ENCODE data around the gene TIPRL.
"Not testable (repeated sequence)": the region's sequence is repeated elsewhere in the genome, so short reads cannot be mapped to it uniquely, and the experiment has no call there.

Gene TIPRL

DNA sequence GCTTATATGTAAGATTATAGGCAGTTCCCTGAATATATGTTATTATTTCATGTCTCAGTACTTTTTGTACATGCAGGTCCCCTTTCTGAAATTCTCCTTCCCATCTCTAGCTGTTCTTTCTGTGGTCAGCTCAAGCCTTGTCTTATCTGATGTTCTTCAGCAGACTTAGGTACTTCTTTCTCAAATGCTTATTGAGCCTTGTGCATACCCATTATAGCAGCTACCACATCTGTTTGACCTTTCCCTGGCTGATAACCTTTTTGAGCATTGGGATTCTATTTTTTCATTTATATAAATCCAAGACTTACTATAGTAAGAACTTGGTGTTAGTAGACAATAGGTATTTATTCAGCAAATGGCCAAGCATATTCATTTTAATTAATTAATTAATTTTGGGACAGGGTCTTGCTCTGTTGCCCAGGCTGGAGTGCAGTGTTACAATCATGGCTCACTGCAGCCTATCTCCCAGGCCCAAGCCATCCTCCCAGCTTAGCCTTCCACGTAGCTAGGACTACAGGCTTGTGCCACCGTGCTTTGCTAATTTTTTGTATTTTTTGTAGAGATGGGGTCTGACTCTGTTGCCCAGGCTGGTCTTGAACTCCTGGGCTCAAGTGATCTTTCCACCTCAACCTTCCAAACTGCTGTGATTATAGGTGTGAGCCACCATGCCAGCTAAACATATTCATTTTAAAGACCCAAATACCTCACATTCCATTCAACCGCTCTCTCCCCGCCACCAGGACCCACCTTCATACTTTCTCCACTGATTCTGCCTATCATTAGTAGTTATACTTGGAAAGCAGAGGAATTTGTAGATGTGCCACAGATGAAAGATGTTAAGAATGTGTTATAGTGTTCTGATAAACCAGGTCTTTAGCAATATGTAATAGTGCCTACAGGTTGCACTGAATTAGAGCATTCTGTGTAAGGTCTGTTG, 16.7 kb downstream of the TIPRL start:
- no peak for TF ChIP-seq FOXK2 (IDR thresholded peaks at IDR 0.05)
- TF ChIP-seq NFRKB (IDR thresholded peaks at IDR 0.05) = no peak
- no peak for TF ChIP-seq BHLHE40 (IDR thresholded peaks at IDR 0.05; ENCODE audit: borderline replicate concordance)
- TF ChIP-seq FOXM1 (IDR thresholded peaks at IDR 0.05; ENCODE audit: borderline replicate concordance) = no peak
- TF ChIP-seq CTBP1 (IDR thresholded peaks at IDR 0.05; ENCODE audit: borderline replicate concordance) = no peak
- no peak for TF ChIP-seq L3MBTL2 (conservative IDR thresholded peaks at IDR 0.05)
- ChIA-PET POLR2A (no interaction called here), CTCF (interaction anchor here (0.7 kb wide), 1 partner anchor 830 kb away, joined by 3 read pairs; no protein-coding TSS in a partner anchor)
- DNase-seq (ENCODE audit: extremely low spot score) = no peak

DNA sequence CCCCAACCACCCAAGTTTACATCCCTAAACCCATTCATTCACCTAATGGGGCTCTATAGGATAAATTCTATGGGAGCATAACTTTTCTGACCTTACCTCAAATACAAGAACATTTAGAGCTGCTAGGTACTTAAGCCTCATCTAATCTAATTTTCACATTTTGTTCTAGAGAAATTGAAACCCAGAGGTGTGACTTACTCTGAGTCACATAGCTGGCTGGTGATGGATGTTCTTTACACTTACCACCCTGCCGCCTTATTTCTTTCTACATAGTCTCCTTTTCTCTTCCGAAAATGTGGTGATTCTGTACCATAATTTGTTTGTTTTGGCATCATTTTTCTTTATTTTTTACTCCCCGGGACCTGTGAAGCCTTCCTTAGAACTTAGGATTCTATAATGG, 20.3 kb downstream of the TIPRL start:
- TF ChIP-seq FOXK2 (IDR thresholded peaks at IDR 0.05) = no peak
- TF ChIP-seq FOXA1 (IDR thresholded peaks at IDR 0.05) = no peak
- no peak for TF ChIP-seq ARNT (IDR thresholded peaks at IDR 0.05)
- TF ChIP-seq FOXM1 (IDR thresholded peaks at IDR 0.05; ENCODE audit: borderline replicate concordance) = no peak
- no peak for TF ChIP-seq CTBP1 (IDR thresholded peaks at IDR 0.05; ENCODE audit: borderline replicate concordance)
- TF ChIP-seq TARDBP (IDR thresholded peaks at IDR 0.05) = no peak
- ChIA-PET POLR2A (no interaction called here), CTCF (no interaction called here)
- DNase-seq (ENCODE audit: extremely low spot score) = no peak

DNA sequence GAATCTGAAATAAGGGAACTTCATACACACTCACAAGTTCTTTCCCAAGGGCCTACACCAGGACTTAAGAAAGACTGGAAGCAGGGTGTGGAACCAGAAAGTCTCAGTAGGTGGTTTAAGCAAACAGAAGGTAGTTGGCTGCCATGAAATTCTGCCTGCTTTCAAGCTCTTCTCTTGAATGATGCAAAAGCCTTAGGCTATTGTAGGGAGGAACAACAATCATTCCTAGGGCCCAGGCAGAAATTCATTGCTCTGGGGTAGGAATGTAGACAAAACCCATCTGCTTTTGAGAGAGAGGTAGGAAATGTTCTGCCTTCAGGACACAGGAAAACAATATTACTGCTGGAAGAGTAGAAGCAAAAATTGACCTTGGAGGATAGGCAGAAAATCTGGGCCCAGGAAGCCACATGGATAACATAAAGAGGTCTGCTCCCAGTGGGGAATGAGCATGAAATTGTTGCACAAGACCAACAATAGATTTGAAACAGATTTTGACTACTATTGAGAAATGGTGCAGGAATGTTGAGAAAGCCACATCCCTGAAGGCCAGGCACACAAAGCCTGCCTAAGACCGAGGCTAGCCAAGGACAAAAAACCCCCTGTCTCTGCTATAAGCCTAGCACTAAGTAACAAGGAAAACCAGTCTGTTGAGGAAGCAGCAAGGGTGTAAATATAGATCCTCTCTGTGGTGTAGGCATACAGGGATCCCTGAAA, 24.3 kb downstream of the TIPRL start:
- CTCF ChIA-PET = no interaction called here

DNA sequence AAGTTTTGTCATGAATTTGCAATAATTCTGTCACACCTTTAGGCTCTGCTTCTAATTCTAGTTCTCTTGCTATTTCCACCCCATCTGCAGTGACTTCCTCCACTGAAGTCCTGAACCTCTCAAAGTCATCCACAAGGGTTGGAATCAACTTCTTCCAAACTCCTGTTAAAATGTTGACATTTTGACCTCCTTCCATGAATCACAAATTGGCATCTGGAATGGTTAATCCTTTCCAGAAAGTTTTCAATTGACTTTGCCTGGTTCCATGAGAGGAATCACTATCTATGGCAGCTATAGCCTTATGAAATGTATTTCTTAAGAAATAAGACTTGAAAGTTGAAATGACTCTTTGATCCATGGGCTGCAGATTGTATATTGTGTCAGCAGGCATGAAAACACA, 27.3 kb downstream of the TIPRL start:
- TF ChIP-seq SP1 (IDR thresholded peaks at IDR 0.05) (no peak), TARDBP (IDR thresholded peaks at IDR 0.05) (no peak), ZNF384 (IDR thresholded peaks at IDR 0.05) (no peak), SUZ12 (IDR thresholded peaks at IDR 0.05) (no peak), FOXA1 (IDR thresholded peaks at IDR 0.05) (no peak), CTBP1 (IDR thresholded peaks at IDR 0.05; ENCODE audit: borderline replicate concordance) (no peak), BHLHE40 (IDR thresholded peaks at IDR 0.05; ENCODE audit: borderline replicate concordance) (no peak), ELF4 (IDR thresholded peaks at IDR 0.05) (no peak), HDGF (IDR thresholded peaks at IDR 0.05; ENCODE audit: borderline replicate concordance) (no peak), ARNT (IDR thresholded peaks at IDR 0.05) (no peak), L3MBTL2 (conservative IDR thresholded peaks at IDR 0.05) (no peak), FOXK2 (IDR thresholded peaks at IDR 0.05) (no peak), NFRKB (IDR thresholded peaks at IDR 0.05) (no peak), LEF1 (IDR thresholded peaks at IDR 0.05; ENCODE audit: borderline replicate concordance) (no peak), FOXM1 (IDR thresholded peaks at IDR 0.05; ENCODE audit: borderline replicate concordance) (no peak)
- TF ChIP-seq, protein P1, sequence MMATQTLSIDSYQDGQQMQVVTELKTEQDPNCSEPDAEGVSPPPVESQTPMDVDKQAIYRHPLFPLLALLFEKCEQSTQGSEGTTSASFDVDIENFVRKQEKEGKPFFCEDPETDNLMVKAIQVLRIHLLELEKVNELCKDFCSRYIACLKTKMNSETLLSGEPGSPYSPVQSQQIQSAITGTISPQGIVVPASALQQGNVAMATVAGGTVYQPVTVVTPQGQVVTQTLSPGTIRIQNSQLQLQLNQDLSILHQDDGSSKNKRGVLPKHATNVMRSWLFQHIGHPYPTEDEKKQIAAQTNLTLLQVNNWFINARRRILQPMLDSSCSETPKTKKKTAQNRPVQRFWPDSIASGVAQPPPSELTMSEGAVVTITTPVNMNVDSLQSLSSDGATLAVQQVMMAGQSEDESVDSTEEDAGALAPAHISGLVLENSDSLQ (IDR thresholded peaks at IDR 0.05) = no peak
- CTCF ChIA-PET = no interaction called here
- POLR2A ChIA-PET = no interaction called here
- no peak for DNase-seq (ENCODE audit: extremely low spot score)

More for the DNA sequence above, 24.3 kb downstream of the TIPRL start:
- no peak for DNase-seq (ENCODE audit: extremely low spot score)
- POLR2A ChIA-PET = no interaction called here
- no peak for TF ChIP-seq SP1 (IDR thresholded peaks at IDR 0.05)
- TF ChIP-seq BHLHE40 (IDR thresholded peaks at IDR 0.05; ENCODE audit: borderline replicate concordance) = no peak
- TF ChIP-seq NFRKB (IDR thresholded peaks at IDR 0.05) = no peak
- TF ChIP-seq FOXM1 (IDR thresholded peaks at IDR 0.05; ENCODE audit: borderline replicate concordance) = no peak
- no peak for TF ChIP-seq ARNT (IDR thresholded peaks at IDR 0.05)

DNA sequence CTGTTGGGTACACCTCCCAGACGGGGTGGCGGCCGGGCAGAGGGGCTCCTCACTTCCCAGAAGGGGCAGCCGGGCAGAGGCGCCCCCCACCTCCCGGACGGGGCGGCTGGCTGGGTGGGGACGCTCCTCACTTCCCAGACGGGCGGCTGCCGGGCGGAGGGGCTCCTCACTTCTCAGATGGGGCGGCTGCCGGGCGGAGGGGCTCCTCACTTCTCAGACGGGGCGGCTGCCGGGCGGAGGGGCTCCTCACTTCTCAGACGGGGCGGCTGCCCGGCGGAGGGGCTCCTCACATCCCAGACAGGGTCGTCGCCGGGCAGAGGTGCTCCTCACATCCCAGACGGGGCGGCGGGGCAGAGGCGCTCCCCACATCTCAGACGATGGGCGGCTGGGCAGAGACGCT, 28.9 kb downstream of the TIPRL start:
- DNase-seq (ENCODE audit: extremely low spot score); CTCF ChIA-PET; POLR2A ChIA-PET: not testable (repeated sequence)

DNA sequence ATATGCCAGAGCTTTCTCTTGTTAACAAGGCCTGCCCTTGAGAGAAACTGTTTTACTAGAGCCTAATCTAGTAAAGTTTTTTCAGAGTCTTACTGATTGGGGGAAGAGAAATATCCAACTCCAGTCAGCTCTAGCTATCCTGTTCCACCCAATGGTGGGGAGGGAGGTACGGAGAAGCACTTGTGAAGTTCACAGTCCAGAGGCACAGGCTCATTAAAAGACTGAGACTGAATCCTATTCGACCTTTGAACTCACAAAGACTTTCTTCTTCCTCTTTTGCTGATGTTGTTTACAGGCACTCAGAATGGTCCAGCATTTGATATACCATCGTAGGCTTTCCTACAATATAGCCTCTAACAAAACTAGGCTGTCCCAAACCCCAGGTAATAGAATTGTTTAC, 31.6 kb downstream of the TIPRL start:
- no peak for TF ChIP-seq TARDBP (IDR thresholded peaks at IDR 0.05)
- no peak for TF ChIP-seq FOXM1 (IDR thresholded peaks at IDR 0.05; ENCODE audit: borderline replicate concordance)
- TF ChIP-seq FOXK2 (IDR thresholded peaks at IDR 0.05) = no peak
- no peak for TF ChIP-seq LEF1 (IDR thresholded peaks at IDR 0.05; ENCODE audit: borderline replicate concordance)
- TF ChIP-seq SUZ12 (IDR thresholded peaks at IDR 0.05) = no peak
- TF ChIP-seq HDGF (IDR thresholded peaks at IDR 0.05; ENCODE audit: borderline replicate concordance) = no peak
- no peak for TF ChIP-seq CTBP1 (IDR thresholded peaks at IDR 0.05; ENCODE audit: borderline replicate concordance)
- no peak for TF ChIP-seq ARNT (IDR thresholded peaks at IDR 0.05)
- TF ChIP-seq FOXA1 (IDR thresholded peaks at IDR 0.05) = no peak
- TF ChIP-seq BHLHE40 (IDR thresholded peaks at IDR 0.05; ENCODE audit: borderline replicate concordance) = no peak
- TF ChIP-seq, protein P1 (IDR thresholded peaks at IDR 0.05) = no peak
- ChIA-PET CTCF (no interaction called here), POLR2A (no interaction called here)
- DNase-seq (ENCODE audit: extremely low spot score) = no peak

DNA sequence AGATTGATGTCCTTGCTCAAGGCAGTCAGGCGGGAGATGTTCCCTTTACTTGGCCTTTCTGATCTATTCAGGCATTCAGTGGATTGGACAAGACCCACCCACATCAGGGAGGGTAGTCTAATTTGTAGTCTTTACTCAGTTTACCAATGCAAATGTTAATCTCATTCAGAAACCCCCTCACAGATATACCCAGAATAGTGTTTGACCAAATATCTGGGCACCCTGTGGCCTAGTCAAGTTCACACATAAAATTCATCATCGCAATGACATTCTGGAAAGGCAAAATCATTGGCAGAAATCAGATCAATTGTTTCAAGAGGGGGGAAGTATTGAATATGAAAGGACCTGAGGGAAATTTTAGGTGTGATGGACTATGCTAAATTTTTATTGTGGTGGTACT, 34.6 kb downstream of the TIPRL start:
- no peak for DNase-seq (ENCODE audit: extremely low spot score)
- POLR2A ChIA-PET = no interaction called here
- CTCF ChIA-PET = no interaction called here
- TF ChIP-seq CTBP1 (IDR thresholded peaks at IDR 0.05; ENCODE audit: borderline replicate concordance) (no peak), LEF1 (IDR thresholded peaks at IDR 0.05; ENCODE audit: borderline replicate concordance) (no peak), L3MBTL2 (conservative IDR thresholded peaks at IDR 0.05) (no peak), HDGF (IDR thresholded peaks at IDR 0.05; ENCODE audit: borderline replicate concordance) (no peak), TARDBP (IDR thresholded peaks at IDR 0.05) (no peak)
- TF ChIP-seq, protein P1 (IDR thresholded peaks at IDR 0.05) = no peak

Data from HEK293T (cell line).